Epithelial cell of proximal tubule (primary cell): ENCODE data around the gene RNASE8. TPM values are rescaled to one million over a fixed set of nuclear protein-coding genes. Genes with fewer than 3 reads are reported as not detected.

Experiments
- DNase-seq: peaks from one replicate; pipeline ENCODE4 v3.0.0-alpha.2; 2011; ENCODE audit warnings: low read depth
- H3K4me3 ChIP-seq: 2 replicates; pipeline ENCODE4 v1.5.1; 2011; ENCODE audit warnings: low read depth, mild to moderate bottlenecking, low read length
- total RNA-seq: library from RNA; depleted of rRNA; stranded (reverse); fragments of >200 nt; gene quantifications from 2 replicates; pipeline ENCODE4 v1.2.3, GENCODE V29; 2015
- TF ChIP-seq, protein P1 (sequence below): conservative IDR thresholded peaks from 2 replicates; pipeline ENCODE4 v1.5.1; 2012; ENCODE audit warnings: low read depth, mild to moderate bottlenecking, low read length

RNASE8 gene
- total RNA-seq, 1 donor from 2014 or later: not detected

DNA sequence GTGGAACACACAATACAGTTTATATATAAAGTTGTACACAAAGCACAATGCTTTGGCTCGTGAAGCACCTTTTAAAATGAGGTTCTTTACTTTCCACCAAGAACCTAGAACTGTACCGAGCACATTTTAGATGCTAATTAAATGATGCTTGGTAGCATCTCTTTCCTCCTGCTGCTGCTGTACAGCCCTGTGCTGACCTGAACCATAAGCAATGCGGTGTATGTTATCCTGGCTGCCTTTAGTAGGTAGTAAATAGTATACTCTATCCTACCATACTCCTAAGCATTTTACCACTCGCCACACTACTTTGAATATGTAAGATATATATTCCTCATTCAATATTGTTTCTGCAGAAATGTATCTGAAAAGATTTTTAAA, 2.9 kb upstream of the RNASE8 start:
- TF ChIP-seq, protein P1, sequence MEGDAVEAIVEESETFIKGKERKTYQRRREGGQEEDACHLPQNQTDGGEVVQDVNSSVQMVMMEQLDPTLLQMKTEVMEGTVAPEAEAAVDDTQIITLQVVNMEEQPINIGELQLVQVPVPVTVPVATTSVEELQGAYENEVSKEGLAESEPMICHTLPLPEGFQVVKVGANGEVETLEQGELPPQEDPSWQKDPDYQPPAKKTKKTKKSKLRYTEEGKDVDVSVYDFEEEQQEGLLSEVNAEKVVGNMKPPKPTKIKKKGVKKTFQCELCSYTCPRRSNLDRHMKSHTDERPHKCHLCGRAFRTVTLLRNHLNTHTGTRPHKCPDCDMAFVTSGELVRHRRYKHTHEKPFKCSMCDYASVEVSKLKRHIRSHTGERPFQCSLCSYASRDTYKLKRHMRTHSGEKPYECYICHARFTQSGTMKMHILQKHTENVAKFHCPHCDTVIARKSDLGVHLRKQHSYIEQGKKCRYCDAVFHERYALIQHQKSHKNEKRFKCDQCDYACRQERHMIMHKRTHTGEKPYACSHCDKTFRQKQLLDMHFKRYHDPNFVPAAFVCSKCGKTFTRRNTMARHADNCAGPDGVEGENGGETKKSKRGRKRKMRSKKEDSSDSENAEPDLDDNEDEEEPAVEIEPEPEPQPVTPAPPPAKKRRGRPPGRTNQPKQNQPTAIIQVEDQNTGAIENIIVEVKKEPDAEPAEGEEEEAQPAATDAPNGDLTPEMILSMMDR: no peak
- no peak overlapping the region for H3K4me3 ChIP-seq
- DNase-seq: no peak

DNA sequence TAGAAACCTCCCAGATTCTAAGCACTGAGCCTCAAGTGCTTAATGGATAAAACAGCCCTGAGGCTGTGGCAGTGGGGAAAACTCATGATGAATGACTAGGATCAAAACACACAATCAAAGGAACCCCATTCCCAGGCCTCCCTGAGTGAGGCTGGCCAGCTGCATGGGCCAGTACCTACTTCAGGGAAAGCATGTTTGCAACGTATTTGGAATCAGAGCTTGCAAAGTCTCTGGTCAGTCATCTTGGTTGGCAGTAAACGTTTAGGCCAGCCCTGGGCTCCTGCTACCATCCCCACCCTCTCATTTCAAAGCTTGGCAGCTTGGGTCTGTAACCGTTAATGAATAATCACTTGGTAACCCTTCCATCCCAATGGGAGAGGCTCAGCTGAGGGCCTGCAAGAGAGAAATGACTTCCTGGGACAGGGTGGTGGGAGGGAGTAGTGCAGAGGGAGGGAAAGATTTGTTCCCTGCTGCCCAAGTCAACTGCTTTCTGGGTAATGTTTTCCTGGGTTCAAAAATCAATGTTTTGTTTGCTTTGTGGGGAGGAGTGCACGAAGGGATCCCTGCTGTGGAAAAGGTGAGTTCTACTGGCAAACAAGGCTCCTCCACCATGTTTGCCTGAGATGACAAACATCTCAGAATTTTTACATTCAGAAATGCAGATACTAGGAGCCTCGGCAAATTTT, 2.0 kb upstream of the RNASE8 start:
- DNase-seq: no peak
- TF ChIP-seq, protein P1: no peak
- no peak overlapping the region for H3K4me3 ChIP-seq

DNA sequence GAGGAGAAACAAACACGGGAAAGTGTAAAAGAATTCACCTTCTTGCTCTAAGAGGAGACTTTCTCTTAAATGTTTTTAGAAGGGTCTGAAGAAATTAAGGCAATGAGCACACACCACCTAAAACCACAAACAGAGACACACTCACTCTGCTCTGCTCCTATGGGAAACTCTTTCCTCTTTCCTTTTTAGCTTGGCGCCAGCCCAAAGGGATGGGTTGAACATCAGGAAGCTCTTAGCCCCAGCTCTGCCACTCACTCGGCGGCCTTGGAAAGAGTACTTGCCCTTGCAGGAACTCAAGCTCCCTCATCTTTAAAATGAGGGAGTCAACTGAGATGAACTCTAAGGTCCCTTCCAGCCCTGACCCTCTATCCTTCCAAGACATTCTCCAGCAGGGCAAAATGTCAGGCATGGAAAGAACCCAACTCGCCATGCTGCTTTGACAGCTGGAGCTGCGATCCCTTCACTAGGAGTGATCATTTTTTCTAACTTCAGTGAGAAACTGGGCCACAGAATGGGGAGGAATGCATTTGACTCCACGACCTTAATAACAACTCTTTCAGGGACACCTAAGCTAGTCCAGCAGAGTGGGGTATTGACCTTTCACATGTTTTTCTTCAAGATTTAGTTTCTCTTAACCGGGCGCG, 980 bp upstream of the RNASE8 start:
- DNase-seq: no peak
- TF ChIP-seq, protein P1: no peak
- no peak overlapping the region for H3K4me3 ChIP-seq

DNA sequence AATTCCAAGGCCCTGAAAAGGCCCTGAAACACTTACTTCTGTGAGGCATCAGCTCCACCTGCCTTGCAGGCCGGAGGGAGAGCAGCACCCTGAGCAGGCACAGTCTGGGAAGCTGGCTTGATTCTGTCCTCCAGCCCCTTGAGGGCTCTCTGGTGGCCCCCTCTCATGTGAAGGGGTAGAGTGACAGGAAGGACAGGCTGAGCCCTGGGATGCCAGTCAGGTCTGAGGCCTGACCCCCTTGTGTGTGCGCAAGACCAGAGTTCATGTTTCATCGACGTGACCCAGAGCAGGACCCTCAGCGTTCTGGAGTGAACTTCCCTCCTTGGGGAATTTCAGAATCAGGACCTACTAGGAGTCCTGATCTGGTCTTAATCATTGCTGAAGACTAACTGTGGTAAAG, 1.3 kb downstream of the RNASE8 start:
- DNase-seq: no peak
- no peak overlapping the region for H3K4me3 ChIP-seq
- TF ChIP-seq, protein P1: no peak

DNA sequence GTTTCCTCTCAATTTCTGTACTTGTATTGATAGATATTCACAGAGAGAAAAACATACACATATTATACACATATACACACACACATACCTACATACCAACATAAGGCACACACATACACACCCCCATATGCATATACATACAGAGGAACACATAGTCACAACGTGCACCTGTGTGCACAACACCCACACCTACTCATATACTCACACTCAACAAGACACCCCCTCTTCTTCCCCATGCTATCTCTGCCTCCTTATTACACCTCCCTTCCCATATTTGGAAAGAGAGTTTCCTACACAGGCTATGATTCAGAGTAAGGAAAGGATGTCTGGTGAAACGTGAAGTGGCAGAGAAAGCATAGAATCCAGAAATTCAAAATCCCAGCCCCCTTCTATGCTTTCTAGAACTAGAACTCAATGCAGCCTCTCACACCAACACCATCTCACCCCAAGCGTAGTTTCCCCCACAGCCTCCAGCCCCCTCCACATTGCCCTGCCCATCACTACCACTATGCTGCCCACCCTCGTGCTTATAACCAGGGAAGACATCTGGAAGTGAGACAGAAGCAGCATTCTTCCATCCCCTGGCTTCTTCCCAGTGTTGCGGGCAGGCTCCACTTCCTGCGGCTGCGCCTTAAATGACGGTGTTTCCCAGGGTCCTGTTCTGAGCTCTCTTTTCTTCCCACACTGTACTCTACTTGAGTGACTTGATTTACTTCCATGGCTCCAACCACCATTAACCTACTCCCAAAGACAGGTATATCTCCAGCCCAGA, 2.4 kb downstream of the RNASE8 start:
- TF ChIP-seq, protein P1: no peak

DNA sequence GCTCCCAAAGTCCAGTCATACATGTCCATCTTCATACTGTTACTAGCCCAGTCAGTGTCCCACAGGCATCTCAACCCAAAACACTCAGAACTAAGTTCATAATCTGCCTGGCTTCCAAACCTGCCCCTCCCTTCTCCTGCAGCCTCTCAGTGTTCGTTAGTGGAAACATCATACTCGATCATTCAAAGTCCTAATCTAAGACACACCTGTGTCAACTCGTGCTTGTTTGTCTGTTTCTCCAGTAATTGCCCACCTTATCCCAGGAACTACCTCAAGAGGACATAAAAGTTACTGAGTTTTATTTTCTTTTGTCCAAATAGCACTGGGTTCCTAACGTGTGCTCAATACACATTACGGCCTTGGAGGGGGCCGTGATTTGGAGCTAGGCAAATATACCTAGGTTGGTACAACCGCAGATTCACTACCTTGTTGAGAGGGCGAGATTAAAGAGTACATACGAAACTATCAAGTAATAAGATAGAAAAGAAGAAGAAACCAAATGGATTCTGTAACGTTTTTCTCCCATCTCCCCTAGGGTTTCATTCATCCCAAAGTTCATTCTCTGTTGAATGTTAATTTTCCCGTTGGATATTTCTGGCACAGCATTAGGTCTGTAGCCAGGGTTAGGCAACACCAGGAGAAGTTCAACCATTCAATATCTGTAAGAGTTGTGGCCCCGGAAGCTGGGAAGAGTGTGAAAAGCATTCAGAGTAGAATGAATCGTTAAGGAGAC, 3.2 kb downstream of the RNASE8 start:
- no peak for DNase-seq
- TF ChIP-seq, protein P1: no peak
- H3K4me3 ChIP-seq: no peak overlapping the region

More for the DNA sequence above, 2.4 kb downstream of the RNASE8 start:
- no peak overlapping the region for H3K4me3 ChIP-seq
- no peak for DNase-seq
